Right renal pelvis (tissue), 4 donors: ENCODE results near the gene SLC4A5. TPM values are rescaled to one million over a fixed set of nuclear protein-coding genes. Genes with fewer than 3 reads are reported as not detected.
"Not testable (repeated sequence)": the region's sequence is repeated elsewhere in the genome, so short reads cannot be mapped to it uniquely, and the experiment has no call there.

Experiments used
- DNase-seq, 4 donors: peaks; one replicate each; pipeline ENCODE4 v3.0.0-alpha.2; 2013; ENCODE audit warnings: low read depth in 4 of 4, low spot score in 3 of 4, missing footprints in 1 of 4
- polyA plus RNA-seq, 4 donors: library from polyadenylated mRNA; unstranded; fragments of 120-200 nt; gene quantifications; one replicate each; pipeline ENCODE4 v1.2.1, GENCODE V29; 2013; ENCODE audit not compliant: insufficient read length in 4 of 4

Gene SLC4A5
- polyA plus RNA-seq, 4 donors = 1.8 to 3.1 (median 2.3) TPM

DNA sequence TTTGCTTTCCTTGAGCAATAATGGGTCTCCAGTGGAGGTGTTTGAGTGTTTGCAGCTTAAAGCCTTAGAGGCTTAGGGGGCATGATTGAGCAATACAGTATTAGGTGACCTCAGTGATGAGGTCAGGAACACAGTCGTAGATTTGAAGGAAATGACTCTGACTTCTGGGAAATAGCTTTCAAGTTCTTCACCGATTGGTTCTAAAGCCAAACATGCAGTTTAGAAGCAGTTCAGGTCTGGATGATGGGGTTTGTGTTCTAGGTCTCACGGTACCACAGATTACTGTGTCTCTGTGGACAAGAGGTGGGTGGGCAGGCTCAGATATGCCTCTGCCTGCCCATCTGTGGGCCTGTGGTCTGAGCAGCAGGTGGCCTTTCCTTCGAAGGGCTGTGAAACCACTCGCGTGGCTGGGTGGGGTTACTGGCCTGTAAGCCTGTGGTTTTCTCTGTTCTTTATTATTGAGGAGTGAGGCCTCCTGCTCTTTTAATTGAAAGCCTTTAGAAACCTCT, 137.0 kb downstream of the SLC4A5 start:
- DNase-seq = no peak

DNA sequence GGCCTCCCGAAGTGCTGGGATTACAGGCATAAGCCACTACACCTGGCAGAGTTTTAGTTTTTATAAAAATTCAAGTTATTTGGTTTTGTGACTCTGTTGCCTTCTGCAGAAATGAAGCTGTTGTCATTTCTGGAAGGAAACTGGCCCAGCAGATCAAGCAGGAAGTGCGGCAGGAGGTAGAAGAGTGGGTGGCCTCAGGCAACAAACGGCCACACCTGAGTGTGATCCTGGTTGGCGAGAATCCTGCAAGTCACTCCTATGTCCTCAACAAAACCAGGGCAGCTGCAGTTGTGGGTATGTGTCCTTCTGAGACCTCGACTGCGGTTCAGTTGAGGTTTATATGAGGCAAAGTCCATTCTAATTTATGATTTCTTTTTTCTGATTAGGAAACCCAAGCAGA, 137.6 kb downstream of the SLC4A5 start:
- no peak for DNase-seq

DNA sequence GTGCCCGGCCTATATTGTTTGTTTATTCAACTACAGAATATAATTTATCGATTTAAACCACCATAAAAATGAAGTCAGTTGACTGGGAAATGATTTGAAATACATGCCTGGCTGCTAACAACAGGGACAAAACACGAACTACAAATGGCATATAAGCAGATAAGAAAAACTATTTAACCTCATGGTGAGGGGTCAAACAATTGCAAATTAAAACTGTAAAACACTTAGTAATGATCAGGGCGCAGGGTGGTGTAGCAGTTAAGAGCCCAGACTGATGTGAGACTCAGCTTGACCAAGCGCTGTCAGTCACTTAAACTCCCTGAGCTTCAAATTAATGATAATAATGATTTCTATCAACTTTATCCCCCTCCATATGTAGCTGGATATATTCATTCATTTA, 138.1 kb downstream of the SLC4A5 start:
- no peak for DNase-seq

DNA sequence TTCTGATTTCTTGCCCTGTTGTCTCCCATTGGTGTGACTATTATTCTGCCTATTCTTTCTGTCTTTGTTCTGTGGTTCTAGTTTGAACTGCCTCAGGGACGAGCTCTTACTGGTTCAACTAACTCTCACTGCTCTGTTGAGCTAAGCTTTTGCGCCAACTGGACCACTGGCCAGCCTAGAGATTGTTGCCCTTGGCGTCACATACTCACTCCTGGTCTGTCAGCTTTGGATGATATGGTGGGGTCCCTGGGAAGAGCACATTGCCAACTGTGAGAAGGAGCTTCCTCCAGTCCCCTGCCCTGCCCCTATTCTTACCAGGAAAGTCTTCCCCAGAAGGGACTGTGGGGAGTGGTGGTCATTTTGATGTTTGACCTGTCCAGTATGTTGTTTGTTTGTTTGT, 138.8 kb downstream of the SLC4A5 start:
- no peak for DNase-seq

DNA sequence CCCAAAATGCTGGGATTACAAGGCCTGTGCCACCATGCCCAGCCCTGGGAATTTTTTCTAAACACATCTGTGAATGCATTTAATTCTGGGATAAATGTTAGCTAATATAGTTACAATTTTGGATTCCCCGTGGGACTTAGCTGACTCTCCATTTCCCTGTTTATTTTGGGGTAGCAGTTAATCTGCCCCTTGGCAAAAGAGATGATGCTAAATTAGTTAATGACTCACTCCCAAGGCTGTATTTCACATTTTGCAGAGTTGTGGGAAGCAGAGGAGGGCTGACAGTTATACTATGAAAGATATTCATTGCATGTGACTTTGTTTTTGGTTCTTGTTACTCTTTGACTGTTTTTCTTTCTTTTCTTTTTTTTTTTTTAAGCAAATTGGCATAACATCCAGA, 141.6 kb downstream of the SLC4A5 start:
- DNase-seq = no peak

DNA sequence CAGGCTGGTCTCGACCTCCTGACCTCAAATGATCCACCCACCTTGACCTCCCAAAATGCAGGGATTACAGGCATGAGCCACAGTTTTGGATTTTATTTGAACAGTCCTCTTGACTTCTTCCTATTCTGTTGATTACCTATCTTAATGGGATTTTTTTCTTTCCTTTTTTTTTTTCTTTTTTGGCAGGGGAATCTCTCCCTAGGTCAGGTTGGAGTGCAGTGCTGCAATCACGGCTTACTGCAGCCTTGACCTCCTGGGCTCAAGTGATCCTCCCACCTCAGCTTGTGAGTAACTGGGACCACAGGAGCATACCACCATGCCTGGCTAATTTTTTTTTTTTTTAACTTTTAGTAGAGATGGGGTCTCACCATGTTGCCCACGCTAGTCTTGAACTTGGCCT, 142.0 kb downstream of the SLC4A5 start:
- no peak for DNase-seq

DNA sequence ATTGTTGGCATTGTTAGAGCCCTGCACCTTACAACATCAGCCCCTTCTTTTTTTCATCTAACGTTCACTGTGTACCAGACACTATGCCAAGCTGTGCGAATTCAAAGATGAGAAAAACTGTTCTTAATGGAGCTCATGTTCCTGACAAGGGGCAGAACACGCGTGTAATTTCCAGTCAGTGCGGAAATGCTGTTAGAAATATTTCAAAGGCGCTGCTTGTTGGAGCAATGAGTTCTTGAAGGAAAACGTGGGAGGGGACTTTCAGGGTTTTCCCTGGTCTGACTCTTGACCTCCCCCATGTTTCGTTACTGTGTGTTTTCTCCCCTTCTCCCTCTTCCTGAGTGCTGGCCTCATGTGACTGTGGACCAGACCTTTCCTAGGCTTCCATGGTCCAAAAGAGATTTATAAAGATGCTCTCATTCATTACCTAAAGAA, 143.3 kb downstream of the SLC4A5 start:
- no peak for DNase-seq

DNA sequence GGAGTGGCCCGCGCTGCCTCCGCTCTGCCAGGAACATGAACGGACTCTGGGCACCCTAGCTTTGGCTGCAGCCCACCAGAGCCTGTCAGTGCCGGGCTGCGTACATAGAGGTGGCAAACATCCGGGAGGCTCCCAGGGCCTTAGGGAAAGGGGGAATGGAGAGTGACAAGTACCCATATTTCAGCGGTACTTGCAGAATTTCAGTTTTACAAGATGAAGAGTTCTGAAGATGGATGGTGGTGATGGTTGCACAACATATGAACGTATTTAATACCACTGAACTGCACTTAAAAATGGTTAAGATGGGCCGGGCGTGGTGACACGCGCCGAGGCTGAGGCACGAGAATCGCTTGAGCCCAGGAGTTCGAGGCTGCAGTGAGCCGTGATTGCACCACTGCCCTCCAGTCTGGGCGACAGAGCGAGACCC, 143.9 kb downstream of the SLC4A5 start:
- no peak for DNase-seq

DNA sequence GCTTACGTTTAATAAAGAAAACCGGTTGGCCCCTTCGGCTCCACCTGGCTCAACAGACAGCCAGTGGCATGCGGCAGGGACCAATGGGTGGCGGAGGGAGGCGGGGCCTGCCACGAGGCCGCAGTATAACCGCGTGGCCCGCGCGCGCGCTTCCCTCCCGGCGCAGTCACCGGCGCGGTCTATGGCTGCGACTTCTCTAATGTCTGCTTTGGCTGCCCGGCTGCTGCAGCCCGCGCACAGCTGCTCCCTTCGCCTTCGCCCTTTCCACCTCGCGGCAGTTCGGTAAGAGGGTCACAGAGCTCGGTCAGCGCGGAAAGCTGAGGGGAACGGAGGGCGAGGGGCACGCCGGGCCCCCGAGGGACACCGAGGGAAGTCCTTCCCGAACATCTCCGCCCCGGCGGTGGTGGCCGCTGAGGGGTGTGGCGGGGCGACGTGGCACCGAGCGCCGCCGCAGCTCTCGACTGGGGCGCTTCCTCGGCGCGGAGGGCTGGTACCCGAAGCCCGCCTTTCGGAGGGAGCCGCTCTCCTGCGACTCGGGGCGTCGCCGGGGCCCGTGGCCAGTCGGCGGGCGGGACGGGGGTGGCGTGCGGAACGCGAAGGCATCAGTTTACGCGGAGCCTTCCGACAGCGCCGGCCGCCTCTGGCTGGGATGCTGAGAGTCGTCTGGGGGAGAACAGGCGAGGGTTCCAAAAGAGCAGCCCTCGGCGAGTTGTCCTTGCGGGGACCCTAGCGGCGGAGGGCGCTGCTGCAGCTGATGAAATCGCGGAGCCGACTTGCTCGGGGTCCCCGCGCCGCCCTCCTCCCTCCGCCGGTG, 144.5 kb downstream of the SLC4A5 start, which contains the start of gene MTHFD2:
Gene MTHFD2, plus strand, starts transcription at position 155 of the 814 bp plus-strand sequence. Its CDS starts 27 bp downstream, at position 182.
- DNase-seq = peak; percentile 71 to 81 (median 78)

DNA sequence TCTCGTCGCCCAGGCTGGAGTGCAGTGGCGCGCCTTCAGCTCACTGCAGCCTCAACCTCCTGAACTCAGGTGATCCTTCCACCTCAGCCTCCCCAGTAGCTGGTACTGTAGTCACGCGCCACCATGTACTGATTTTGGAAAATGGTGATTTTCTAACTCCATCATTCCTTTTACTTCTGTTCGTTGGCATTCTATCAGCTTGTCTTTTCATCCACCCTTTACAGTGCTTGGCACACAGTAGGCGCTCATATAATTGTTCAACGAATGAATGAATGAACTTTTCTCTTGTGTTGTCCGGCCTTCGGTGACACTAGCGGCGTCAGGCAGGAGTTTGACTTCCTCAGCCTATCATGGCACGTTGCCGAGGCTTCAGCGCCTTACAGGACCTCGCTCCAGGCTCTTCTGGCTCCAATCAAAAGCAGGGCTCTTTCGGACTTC, 145.2 kb downstream of the SLC4A5 start:
- DNase-seq = no peak

DNA sequence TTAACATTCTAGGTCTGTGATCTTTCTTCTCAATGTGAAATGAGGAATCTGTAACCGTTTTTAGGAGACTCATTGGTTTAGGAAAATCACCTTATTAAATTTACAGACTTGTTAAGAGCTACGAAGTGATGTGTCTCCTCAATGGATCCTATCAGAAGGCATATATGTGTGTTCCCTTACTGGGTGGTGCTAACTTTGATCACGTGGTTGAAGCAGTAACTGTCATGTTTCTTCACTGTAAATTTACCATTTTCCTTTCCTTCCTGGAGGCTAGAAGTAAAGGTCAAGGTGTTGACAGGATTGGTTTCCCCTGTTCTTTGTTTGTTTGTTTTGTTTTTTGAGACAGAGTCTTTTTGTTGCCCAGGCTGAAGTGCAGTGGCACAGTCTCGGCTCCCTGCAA, 146.2 kb downstream of the SLC4A5 start:
- no peak for DNase-seq

DNA sequence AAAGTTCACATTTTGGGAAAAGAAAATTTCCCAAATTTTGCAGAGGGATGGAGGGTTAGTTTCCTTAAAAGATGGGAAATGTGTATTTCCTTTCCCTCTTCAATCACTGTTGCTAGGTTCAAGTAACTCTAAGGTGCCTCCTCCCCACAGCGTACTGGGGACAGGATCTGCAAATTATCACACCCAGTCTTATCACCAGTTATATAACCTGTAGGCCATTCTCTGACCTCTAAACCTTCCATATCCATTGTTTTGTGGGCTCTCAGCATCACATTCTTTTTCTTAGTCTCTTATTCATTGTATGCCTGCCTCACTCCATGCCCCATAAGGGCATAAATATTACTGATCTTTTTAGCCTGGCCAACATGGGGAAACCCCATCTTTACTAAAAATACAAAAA, 148.4 kb downstream of the SLC4A5 start:
- DNase-seq = no peak

DNA sequence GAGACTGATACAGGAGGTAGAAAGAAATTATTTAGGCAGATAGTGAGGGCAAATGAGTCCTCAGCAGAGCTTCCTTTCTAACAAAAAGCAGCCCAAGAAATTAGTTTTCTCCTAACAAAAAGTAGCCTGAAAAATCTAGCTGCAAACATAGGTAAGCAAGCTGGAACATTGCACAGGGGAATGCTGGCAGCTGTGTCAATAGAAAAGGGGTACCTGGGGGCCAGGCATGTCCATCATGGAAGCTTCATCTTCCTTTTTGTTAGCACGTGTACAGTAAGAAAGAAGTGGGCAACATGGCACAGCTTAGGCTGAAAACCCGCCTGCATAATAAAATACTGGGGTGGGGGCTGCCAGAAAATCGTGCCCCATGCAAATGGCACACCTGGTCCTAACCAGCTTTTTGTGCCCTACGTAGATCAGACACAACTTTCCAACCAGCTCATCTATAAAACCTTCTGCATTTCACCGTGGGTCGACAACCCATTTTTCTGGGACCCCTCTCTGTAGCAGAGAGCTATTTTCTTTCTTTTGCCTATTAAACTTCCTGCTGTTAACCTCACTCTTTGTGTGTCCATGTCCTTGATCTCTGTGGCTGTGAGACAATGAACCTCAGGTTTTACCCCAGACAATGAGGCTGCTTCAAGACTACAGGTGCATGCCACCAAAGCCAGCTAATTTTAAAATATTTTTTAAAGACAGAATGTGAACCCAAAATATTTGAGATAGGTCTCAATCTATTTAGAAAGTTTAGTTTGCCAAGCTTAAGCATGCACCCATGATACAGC, 151.4 kb downstream of the SLC4A5 start:
- no peak for DNase-seq

DNA sequence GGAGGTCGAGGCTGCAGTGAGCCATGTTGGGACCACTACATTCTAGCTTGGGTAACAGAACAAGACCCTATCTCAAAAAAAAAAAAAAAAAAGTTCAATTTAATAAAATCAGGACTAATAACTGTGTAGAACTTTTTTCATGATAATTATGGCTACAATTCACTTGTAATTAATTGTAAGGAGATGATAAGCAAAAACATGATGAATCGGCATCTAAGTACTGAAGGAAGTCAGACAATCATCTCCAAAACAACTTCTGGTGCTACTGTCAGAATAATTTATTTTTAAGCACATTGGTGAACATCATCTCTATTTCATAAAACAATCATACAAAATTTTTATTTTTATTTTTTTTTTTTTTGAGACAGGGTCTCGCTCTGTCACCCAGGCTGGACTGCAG, 154.5 kb downstream of the SLC4A5 start:
- DNase-seq = no peak

DNA sequence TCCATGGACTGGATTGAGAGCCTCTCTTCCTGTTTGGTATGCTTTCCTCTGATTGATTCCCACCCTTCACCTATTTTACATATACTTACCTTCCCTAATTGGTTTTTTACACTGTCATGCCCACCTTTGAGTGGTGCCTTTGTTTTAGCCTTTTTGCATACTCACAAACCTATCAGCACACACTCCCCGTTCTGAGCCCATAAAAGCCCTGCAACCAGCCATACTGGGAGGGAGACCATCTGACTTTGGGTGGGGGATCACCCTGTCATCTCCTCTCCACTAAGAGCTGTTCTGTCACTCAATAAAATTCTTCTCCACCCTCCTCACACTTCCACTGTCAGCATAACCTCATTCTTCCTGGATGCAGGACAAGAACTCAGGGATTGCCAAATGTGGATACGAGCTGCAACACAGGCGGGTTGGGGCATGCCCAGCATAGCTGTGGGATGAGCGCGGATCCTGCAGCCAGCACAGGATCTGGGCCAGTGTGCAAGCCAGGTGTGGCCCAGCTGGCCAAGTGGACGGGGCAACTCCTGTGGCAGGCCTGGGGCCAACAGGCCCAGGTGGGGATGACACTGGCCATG, 155.1 kb downstream of the SLC4A5 start:
- no peak for DNase-seq

DNA sequence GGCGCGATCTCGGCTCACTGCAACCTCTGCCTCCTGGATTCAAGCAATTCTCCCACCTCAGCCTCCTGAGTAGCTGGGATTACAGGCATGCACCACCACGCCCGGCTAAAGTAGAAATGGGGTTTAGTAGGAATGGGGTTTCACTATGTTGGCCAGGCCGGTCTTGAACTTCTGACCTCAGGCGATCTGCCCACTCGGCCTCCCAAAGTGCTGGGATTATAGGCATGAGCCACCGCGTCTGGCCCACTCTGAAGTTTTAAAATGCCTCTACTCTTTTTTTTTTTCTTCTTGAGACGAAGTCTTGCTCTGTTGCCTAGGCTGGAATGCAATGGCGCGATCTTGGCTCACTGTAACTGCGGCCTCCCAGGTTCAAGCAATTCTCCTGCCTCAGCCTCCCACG, 156.5 kb downstream of the SLC4A5 start:
- DNase-seq = not testable (repeated sequence)

DNA sequence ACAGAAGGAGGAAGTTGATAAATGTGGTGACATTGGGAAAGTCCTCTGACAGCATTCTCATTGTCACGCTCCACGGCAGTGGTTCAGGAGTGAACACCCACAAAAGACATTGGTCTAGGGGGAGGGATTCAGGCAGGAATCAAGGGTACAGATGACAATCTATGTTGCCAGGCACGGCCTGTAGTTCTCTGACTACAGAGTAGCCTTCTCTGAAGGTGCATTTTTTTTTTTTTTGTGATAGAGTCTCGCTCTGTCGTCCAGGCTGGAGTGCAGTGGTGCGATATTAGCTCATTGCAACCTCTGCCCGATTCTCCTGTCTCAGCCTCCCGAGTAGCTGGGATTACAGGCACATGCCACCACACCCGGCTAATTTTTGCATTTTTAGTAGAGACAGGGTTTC, 157.2 kb downstream of the SLC4A5 start:
- DNase-seq = no peak

DNA sequence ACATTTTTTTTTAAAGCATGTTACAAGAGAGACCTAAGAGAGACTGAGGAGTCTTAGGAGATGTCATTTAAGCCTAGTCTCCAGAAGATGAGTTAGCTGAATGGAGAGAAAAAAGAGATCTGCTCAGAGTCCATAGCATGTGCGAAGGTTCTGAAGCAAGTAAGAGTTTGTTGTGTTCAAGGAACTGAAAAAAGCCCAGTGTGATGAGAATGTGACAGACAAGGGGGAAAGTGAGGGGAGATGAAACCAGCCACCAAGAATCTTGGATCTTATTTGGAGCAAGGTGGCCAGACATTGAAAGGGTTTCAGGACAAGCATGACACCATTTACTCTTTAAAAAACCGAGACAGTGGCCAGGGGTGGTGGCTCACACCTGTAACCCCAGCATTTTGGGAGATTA, 159.3 kb downstream of the SLC4A5 start:
- DNase-seq = no peak

DNA sequence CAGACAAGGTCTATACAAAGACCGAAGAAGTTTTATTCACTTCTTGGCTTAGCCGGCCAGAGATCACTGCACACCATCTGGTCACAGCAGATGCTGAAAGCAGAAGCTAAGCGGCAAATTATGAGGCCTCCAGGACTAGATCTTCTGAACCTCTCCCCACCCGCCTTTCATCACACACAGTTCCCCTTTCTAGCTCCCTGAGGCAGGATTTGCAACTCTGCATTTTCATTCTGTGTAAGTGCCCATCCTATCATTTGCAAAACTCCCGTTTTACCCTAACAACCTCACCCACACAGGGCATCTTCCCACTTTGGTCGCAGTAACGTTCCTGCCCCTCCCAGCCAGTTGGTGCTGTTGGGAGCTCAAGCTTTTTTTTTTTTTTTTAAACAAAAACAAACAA, 161.5 kb downstream of the SLC4A5 start:
- DNase-seq = no peak

DNA sequence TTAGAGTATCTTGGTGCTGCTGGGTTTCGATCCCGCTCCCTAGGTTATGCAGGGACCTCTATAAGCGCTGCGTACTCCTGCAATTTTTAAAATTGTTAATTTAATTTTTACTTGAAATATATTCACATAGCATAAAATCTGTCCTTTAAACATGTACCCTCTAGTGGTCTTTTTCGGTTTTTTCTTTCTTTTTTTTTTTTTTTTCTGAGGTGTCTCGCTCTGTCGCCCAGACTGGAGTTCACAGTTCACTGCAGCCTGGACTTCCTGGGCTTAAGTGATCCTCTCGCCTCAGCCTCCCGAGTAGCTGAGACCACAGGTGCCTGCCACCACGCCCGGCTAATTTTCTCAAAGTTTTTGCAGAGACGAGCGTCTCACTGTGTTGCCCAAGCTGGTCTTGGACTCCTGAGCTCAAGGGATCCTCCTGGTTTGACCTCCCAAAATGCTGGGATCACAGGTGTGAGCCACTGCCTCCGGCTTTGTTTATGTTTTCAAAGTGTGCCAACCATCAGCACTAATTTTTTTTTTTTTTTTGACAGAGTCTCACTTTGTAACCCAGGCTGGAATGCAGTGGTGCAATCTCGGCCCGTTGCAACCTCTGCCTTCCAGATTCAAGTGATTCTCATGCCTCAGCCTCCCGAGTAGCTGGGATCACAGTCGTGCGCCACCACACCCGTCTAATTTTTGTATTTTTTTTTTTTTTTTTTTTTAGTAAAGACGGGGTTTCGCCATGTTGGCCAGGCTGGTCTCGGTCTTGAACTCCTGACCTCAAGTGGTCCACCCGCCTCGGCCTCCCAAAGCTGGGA, 164.0 kb downstream of the SLC4A5 start:
- no peak for DNase-seq
